H54 (cell line): Measurements from ENCODE around the gene PIGH.

Experiments
- DNase-seq: peaks from one replicate; pipeline ENCODE4 v3.0.0; 2011; ENCODE audit warnings: low spot score, mixed read lengths; ENCODE audit not compliant: insufficient read length
- FAIRE-seq: peaks from 3 replicates; lab custom pipeline; 2011; peaks lifted over from hg19 to GRCh38; lab: Jason Lieb, UNC
- POLR2A ChIP-seq: IDR thresholded peaks from 2 replicates; pipeline ENCODE4 v1.6.1; 2011; ENCODE audit warnings: low read depth, mild to moderate bottlenecking, low read length

The PIGH gene

DNA sequence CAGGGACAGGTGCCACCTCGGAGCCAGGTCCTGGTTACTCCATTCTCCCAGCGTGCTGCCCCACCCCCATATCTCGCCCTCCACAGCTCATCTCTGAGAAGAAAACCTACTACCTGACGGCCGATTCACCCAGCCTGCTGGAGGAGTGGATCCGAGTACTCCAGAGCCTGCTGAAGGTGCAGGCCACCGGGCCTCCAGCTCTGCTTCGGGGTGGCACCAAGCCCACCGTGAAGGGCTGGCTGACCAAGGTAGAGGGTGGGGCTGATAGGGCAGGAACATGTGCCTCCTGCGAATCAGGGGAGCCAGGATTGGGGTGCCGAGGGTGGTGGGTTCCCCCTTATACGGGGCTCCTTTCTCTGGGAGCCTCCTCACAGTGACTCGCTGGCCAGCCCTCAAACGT, 25.9 kb downstream of the PIGH start:
- TF ChIP-seq POLR2A: no peak

DNA sequence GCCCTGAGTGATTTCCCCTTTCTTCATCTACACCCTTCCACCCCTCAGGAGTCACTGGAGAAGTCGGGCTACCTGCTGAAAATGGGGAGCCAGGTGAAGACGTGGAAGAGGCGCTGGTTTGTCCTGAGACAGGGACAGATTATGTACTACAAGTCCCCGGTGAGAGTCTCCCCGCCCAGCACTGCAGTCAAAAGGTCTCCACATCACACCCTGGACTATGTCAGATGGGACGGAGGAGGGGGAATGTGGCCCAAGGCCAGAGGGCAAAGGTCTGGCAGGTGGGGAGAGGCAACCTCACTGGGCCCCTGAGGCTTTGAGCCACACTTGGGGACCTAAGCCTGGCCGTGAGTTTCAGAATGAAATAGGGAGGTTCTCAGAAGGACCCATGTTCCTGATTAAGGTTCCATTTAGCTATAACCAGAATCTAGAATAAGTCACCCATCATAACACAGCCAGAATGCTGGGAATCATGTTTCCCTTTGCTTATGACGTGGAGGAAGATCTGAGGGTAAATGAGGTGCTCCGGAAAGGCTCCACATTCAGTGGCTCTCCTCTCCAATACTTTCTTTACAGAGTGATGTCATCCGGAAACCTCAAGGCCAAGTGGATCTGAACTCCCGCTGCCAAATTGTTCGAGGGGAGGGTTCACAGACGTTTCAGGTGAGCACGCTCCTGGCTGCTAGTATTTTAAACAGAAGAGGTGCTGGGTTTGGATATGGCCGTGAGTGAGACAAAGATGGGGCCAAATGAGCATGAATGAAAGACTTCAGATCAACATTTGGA, 26.6 kb downstream of the PIGH start:
- no peak for TF ChIP-seq POLR2A
- no peak for FAIRE-seq
- no peak for DNase-seq

More for the DNA sequence above, 25.9 kb downstream of the PIGH start:
- no peak for FAIRE-seq
- DNase-seq: no peak

DNA sequence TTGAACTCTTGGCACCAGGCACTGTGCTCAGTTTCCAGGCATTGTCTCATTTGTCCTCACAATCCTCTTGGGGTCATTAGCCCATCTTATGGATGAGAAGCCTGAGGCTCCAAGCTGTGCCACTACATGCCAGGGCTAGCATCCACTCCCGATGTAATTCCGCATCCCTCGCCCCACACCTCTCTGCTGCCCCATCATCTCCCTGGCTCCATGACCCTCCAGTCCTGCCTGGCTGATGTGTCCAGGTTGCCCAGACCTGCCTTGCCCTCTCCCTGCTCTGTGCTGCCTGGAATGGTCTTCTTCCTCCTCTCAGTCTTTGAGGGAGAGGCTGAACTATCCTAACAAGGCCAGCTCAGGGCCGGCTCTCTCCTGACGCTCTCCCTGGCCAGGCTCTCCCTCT, 27.5 kb downstream of the PIGH start:
- TF ChIP-seq POLR2A: no peak
- FAIRE-seq (no peak), DNase-seq (no peak)

DNA sequence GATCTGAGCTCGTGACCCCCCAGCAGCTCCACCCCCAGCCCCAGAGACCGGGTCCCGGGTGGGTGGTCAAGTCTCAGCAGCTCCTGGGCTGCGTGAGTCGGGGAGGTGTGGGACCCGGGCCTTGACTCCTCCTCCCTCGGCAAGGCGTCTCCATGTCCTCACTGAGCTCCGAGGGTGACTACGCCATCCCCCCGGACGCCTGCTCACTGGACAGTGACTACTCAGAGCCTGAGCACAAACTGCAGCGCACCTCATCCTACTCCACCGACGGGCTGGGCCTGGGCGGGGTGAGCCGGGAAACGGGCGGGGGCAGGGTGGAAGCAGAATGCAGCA, 28.1 kb downstream of the PIGH start:
- FAIRE-seq (no peak), DNase-seq (no peak)
- TF ChIP-seq POLR2A: no peak

DNA sequence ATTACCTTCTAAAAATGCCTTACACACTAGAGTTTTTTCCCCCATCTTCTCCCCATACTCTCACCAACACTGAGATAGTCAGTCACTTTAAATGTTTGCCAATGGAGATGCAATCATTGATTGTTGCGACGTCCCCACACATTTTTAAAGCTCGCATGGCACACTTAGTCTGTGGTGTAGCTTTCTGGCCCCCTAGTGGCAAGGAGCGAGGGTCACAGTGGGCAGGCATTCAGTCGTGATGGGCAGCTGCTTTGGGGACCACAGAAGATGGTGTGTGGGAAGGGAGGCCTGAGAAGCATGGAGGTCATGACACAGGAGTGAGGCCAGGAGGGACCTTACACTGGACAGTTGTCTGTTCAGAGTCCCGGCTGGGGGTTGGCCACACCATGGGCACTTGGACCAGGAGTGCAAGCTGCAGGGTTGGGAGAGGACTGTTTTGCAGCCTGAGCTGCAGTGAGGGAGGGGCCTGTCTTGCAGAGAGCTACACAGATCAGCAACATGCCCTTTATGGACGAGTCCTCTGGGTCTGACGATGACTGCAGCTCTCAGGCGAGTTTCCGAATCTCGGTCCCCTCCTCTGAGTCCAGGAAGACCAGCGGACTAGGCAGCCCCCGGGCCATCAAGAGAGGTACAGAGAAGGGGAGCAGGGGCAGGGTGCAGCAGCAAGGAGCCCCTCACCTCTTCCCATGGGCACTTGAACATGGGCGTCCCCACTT, 28.6 kb downstream of the PIGH start:
- FAIRE-seq: no peak
- TF ChIP-seq POLR2A: no peak
- DNase-seq: peak; percentile 47

DNA sequence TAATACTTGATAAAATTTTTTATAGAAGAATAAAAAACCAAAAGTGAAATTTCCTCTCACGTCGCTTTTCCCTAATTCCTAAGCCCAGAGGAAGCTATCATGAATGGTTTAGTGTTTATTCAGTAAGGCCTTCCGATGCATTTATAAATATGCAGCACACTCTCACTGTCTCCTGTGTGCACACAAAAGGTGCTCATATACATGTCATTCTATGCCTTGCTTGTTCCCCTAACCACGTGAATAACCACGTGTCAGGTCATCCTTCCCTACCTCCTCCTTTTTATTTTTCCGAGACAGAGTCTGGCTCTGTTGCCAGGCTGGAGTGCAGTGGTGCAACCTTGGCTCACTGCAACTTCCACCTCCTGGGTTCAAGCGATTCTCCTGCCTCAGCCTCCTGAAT, 29.6 kb downstream of the PIGH start:
- DNase-seq (no peak), FAIRE-seq (no peak)
- no peak for TF ChIP-seq POLR2A

DNA sequence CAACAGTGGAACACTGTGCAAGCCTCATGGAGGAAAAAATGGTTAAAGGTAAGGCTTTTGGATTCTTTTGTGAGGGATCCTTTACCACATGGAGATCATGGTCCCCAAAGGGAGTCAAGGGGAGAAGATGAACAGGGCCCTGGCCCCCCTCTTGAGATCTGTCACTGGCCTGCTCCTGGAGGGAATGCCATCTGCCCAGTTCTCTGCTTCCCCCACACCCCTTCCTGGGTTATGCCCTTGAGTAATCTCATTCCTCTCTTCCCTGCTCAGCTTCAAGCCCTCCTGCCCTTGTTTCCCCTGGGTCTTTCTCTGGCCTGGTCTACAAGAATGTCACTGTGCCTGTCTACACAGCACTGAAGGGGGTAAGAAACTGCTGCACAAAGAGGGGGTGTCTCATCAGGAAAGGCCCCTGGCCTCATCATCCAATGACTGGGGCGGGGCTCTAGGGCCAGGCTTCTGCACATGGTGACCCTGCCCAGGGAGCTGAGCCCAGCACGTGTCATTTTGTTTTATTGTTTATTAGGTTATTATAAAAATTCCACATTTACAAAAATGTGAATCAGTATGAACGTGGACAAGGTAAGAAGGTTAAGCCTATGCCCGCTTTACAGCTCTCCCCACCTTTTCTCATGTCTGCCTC, 30.3 kb downstream of the PIGH start:
- no peak for FAIRE-seq
- no peak for DNase-seq
- TF ChIP-seq POLR2A: no peak

DNA sequence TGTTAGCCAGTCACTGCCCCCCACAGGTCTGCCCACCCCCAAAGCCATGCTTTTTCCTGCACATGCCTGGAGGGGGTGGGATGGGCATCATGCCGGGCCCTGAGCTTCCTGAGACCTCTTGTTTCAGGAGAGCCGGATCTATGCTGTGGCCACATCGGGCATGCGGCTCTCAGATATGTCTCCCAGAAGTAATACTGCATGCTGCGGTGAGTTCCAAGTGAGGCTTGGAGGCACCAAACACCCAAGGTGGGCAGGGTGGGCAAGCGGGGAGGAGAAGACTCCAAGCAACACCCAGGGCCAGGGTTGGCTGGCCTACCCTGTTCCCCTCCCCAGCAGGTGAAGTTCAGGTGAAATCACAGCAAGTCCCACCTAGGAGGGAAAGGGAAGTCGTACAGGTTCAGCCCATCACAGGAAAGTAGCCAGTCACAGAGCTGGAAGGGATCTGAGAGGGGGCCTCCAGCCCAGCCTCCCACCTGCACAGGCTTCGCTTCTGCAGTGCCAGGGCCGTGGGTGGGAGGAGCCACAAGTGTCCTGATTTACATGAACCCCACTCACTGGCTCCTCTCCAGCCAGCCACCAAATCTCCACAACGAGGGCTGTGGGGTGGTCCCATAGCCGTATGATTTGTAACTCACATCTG, 30.9 kb downstream of the PIGH start:
- DNase-seq (no peak), FAIRE-seq (no peak)
- no peak for TF ChIP-seq POLR2A

DNA sequence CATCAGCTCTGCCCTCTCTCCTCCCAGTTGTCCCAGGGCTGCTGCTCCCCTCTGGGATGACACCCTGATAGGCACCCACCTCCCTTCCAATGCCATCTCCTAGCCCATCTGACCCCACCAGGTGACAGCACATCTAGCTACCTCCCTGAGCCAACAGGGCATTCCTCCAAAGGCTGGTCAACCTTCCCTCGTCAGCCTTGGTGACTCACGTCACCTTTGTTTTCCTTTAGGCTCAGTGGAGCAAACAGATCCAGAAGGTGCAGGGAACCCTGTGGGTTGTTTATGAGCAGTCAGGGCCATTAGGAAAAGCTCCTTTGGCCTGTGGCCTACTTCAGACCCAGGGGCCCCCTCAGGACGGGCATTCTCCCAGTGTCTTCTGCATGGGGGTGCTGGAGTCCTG, 32.4 kb downstream of the PIGH start:
- DNase-seq (no peak), FAIRE-seq (no peak)
- TF ChIP-seq POLR2A: no peak

DNA sequence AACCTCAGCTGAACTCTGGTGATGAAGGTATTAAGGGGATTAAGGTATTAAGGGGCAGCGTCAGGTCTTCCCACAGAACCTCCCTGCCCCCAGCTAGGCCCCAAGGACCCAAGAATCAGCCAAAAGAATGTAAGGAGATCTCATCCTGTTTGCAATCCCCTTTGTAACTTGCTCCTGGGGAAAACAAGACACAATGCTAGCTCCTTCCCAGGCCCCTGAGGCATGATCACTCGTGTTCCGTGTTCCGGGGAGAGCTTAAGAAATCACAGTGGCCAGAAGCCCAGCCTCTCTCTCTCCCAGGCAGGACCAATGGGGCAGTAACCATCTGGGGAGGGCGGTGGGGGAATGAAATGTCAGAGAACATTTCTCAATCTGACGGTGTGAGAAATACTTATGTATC, 33.2 kb downstream of the PIGH start:
- DNase-seq: no peak
- no peak for FAIRE-seq
- TF ChIP-seq POLR2A: no peak

DNA sequence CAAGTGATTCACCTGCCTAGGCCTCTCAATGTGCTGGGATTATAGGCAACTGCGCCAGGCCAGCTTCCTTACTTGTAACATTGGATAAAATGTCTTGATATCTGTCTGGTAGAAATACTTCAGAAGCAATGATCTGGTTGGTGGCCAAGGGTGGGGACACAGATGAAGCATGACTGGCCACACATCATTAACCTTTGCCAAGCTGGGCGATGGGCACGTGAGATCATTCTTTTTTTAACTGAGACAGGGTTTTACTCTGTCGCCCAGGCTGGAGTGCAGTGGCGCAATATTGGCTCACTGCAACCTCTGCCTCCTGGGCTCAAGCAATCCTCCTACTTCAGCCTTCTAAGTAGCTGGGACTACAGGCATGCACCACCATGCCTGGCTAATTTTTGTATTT, 35.8 kb downstream of the PIGH start:
- DNase-seq: no peak
- TF ChIP-seq POLR2A: no peak
- FAIRE-seq: no peak

DNA sequence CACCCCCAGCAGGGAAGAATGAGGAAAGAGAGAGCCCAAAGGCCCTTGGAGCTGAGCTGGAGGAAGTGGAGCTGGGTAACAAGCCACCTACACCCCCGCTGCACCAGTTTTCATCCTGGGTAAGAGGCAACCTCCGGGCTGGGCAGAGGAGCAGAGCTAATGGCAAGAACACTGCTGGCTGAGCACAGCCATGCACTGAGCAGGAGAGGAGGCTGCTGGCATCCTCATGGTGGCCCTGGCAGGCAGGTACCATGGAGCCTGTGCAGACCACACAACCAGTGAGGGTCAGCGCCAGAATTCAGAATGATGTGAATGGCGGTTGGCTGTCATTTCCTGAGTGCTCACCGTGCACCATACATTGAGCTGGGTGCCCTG, 37.3 kb downstream of the PIGH start:
- TF ChIP-seq POLR2A: no peak
- no peak for DNase-seq
- no peak for FAIRE-seq

DNA sequence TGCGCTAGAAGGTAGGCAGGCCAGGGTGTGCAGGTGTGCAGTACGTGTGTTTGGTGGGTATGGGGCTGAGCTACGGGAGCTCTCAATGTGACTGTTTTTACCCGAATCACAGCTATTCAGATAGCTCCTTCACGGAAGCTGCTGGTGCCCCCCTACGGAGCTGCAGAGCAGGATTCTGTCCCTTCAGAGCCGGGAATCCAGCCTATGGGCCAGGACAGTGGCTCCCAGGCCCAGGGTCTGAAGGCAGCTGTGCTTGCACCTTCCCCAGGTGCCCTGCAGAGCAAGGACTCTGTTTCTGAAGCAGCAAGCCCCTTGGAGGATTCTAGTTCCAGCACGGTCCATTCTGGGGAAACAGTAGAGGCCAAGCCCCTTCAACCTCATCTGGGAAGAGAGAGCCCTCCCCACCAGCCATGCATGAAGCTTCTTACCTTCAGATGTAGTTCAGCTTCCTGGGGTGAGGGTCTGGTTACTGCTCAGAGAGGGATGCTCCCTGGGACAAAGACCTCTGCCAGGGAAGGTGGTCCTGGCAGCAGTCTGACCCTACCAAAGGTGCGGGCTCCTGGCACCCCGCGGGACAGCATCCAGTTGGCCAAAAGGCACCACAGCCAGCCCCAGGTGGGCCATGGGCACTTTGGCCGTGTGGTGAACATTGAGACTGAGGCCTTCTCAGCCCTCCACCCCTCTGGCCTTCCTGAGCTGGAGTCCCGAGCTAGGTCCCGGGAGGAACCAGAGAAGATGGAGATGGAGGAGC, 37.9 kb downstream of the PIGH start:
- DNase-seq (no peak), FAIRE-seq (no peak)
- no peak for TF ChIP-seq POLR2A

DNA sequence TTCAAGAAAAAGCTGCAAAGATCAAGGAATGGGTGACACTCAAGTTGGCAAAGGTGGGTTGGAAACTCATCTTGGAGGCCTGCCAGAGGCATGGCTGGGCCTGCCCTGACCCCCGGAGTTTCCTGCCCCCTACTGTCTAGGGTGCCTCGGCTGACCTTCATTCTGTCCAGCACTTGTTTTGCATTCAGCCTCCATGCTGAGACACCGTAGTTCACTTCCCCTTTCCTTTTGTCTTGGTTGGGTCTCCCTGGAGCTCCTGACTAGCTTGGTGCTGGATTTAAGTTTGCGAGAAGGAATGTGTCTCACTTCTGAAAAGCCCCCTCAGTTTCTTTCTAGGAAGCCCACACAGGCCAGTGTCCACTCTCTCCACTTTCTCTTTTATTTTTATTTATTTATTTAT, 40.4 kb downstream of the PIGH start:
- FAIRE-seq: no peak
- DNase-seq: no peak

More for the DNA sequence above, 40.4 kb downstream of the PIGH start:
- TF ChIP-seq POLR2A: no peak
